HL-60 (cell line): ENCODE measurements around the gene HNRNPC.

Experiments used
- CTCF ChIP-seq: IDR thresholded peaks from one replicate; pipeline ENCODE4 v1.5.1; 2011; ENCODE audit warnings: low read length, control low read depth, inconsistent platforms; ENCODE audit not compliant: insufficient read depth
- GABPA ChIP-seq: IDR thresholded peaks from 2 replicates; pipeline ENCODE4 v1.6.1; 2012; ENCODE audit warnings: low read depth
- POLR2AphosphoS5 ChIP-seq: IDR thresholded peaks from 2 replicates; pipeline ENCODE4 v1.6.1; 2012; ENCODE audit warnings: low read depth
- TF ChIP-seq, protein P1 (sequence below): IDR thresholded peaks from 2 replicates; pipeline ENCODE4 v1.6.1; 2012; ENCODE audit warnings: low read depth; ENCODE audit not compliant: insufficient replicate concordance

- no peak for TF ChIP-seq CTCF
- TF ChIP-seq POLR2AphosphoS5: no peak
- no peak for TF ChIP-seq GABPA
- TF ChIP-seq, protein P1, sequence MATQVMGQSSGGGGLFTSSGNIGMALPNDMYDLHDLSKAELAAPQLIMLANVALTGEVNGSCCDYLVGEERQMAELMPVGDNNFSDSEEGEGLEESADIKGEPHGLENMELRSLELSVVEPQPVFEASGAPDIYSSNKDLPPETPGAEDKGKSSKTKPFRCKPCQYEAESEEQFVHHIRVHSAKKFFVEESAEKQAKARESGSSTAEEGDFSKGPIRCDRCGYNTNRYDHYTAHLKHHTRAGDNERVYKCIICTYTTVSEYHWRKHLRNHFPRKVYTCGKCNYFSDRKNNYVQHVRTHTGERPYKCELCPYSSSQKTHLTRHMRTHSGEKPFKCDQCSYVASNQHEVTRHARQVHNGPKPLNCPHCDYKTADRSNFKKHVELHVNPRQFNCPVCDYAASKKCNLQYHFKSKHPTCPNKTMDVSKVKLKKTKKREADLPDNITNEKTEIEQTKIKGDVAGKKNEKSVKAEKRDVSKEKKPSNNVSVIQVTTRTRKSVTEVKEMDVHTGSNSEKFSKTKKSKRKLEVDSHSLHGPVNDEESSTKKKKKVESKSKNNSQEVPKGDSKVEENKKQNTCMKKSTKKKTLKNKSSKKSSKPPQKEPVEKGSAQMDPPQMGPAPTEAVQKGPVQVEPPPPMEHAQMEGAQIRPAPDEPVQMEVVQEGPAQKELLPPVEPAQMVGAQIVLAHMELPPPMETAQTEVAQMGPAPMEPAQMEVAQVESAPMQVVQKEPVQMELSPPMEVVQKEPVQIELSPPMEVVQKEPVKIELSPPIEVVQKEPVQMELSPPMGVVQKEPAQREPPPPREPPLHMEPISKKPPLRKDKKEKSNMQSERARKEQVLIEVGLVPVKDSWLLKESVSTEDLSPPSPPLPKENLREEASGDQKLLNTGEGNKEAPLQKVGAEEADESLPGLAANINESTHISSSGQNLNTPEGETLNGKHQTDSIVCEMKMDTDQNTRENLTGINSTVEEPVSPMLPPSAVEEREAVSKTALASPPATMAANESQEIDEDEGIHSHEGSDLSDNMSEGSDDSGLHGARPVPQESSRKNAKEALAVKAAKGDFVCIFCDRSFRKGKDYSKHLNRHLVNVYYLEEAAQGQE: no peak
Observed at GRCh38 chr14:21160061-21160610, 109.1 kb downstream of the HNRNPC start.
